GM19397 (cell line): ENCODE results near the gene NDUFA3.

Experiments used
- ATAC-seq: cut with Tn5 transposase; IDR thresholded peaks from one replicate; pipeline ENCODE4 v1.9.1; 2021; ENCODE audit warnings: mild to moderate bottlenecking, moderate library complexity; ENCODE audit not compliant: unreplicated experiment

Gene NDUFA3

GRCh38 chr19:54137699-54138488 is 35.2 kb downstream of the NDUFA3 start, which contains the start of gene CNOT3:
Gene CNOT3, plus strand, starts transcription at chr19:54137762. Its CDS starts 5,217 bp downstream, at chr19:54142979.
- ATAC-seq, result no peak

- no peak for ATAC-seq
These were observed 36.0 kb downstream of the NDUFA3 start for GRCh38 chr19:54138489-54139256.

GRCh38 chr19:54141356-54141755 is 38.7 kb downstream of the NDUFA3 start:
- no peak for ATAC-seq

- no peak for ATAC-seq
These were observed 39.6 kb downstream of the NDUFA3 start for GRCh38 chr19:54142166-54142780.

GRCh38 chr19:54145541-54146158 is 43.0 kb downstream of the NDUFA3 start:
- ATAC-seq, result no peak

- no peak for ATAC-seq
These were observed 45.0 kb downstream of the NDUFA3 start for GRCh38 chr19:54147676-54148075.

GRCh38 chr19:54148158-54148557 is 45.5 kb downstream of the NDUFA3 start:
- ATAC-seq, result no peak

- ATAC-seq, result no peak
These were observed 46.6 kb downstream of the NDUFA3 start for GRCh38 chr19:54149021-54149812.

GRCh38 chr19:54151362-54152035 is 48.8 kb downstream of the NDUFA3 start:
- ATAC-seq, result no peak

- ATAC-seq, result no peak
These were observed 49.6 kb downstream of the NDUFA3 start for GRCh38 chr19:54152267-54152666.

- no peak for ATAC-seq
These were observed 50.3 kb downstream of the NDUFA3 start for GRCh38 chr19:54152878-54153524.

- ATAC-seq, result no peak
These were observed 51.2 kb downstream of the NDUFA3 start for GRCh38 chr19:54153731-54154326.

- ATAC-seq, result no peak
These were observed 52.1 kb downstream of the NDUFA3 start for GRCh38 chr19:54154603-54155345.

GRCh38 chr19:54155694-54156093 is 53.0 kb downstream of the NDUFA3 start:
- no peak for ATAC-seq

- no peak for ATAC-seq
These were observed 53.8 kb downstream of the NDUFA3 start for GRCh38 chr19:54156490-54156889.

GRCh38 chr19:54156953-54157352 is 54.3 kb downstream of the NDUFA3 start:
- ATAC-seq, result no peak
